ENCODE results near the gene SH2D1A.

GRCh38 chrX:124421898-124422655 lies 75.7 kb downstream of the SH2D1A start:
- TF ChIP-seq CTCF (IDR thresholded peaks at IDR 0.05) = no peak
- TF ChIP-seq POLR2A (IDR thresholded peaks at IDR 0.05) = no peak
